ENCODE results near the gene R3HDM2.
"Not testable (repeated sequence)": the region's sequence is repeated elsewhere in the genome, so short reads cannot be mapped to it uniquely, and the experiment has no call there.

Gene R3HDM2

DNA sequence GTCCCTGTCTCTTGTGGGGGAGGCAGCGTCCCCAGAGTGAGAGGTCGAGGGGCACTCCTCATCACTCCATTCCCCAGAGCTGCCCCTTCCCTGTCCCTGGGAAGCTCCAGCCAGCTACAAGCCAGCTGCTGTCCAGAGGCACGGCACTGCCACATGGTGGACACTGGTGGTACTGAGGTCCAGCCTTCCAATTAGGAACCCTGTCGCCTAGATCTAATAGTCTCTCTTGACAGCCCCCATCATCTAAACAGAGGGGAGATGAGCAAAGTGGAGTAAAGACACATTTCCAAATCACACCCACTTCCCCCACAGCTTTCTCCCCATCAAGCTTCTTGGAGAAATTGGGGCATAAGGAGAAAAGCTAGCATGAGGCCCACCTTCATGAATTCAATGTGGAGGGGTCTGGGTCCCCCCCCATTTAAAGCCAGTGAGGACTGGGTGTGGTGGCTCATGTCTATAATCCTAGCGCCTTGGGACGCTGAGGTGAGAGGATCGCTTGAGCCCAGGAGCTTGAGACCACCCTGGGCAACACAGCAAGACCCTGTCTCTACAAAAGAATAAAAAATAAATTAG lies 22.2 kb upstream of the R3HDM2 start:
- peak in 2 of 3 donors; percentile 32 to 67 for DNase-seq (ENCODE audit: low read depth in 3 of 3)

DNA sequence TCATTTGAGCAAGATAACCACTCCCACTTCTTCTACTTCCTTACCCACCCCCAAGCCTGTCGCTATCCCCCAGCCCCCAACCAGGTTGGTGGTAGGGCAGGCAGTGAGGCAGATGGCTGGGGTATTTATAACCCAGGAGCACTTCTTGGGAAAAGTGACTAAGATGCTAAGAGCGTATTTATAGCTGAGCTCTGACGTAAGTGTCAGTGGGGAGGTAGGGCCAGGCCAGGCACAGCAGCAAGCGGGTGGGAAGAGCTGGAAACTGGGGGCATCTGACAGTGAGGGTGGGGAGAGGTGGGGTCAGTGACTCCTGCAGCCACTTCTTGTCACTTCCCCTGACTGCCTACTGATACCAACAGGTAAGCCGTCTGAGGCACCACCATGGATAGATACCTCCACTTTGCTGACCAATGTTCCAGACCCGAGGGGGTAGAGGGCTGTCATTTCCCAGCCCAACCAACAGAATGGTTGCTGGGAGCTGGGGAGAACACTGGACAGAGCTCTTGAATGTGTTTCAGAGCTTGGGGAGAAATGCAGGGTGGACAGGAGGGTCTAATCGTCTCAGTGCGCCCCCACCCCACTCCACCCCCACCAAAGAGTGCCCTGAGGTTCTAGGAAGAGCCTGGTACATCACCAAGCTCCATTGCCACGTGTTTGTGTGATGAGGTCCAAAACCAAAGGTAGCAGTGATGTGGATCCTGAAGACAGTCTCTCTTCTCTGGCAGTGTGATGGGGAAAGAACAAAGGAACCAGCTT lies 21.5 kb upstream of the R3HDM2 start:
- DNase-seq (ENCODE audit: low read depth in 3 of 3) = peak in 1 of 3 donors; percentile 37

DNA sequence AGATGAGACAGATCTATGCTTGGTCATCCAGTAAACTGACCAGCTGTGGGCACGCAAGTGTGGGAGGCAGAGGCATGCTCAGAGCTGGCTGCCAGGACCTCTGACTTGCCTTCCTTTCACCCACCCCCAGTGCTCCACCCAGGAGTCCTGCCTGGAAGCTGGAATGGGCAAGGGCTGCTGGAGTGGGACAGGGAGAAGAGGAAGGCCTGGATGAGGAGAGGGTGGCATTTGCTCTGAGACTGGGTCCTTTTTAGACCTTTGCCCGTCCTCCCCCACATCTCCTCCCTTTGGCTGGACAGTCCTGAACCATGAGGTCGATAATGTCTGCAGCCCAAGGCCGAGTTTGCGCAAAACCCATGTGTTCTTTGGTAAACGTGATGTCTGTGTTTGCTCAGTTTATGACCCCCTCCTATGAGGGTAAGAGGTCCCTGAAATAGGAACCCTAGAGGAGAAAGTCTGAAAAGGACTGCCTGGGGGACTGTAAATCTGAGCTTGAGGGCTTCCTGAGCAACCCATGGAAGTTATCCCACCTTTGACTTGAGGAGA lies 20.5 kb upstream of the R3HDM2 start:
- no peak for DNase-seq (ENCODE audit: low read depth in 3 of 3)

DNA sequence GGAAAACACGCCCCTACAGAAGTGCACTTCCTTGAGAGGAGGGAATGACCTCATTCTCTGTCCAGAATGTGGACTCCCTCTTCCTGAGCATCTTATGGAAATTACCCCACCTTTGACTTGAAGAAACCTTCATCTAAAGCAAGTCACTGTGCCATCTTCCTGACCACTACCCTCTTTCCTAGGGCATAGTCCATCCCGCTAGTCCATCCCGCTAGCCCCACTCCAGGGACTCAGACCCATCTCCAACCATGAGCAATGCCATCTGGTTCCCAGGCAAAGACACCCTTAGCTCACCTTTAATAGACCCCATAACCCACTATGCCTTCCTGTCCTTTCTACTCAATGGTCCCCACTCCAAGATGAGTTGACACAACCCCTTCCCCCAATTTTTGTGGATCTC lies 19.2 kb upstream of the R3HDM2 start:
- no peak for DNase-seq (ENCODE audit: low read depth in 3 of 3)

DNA sequence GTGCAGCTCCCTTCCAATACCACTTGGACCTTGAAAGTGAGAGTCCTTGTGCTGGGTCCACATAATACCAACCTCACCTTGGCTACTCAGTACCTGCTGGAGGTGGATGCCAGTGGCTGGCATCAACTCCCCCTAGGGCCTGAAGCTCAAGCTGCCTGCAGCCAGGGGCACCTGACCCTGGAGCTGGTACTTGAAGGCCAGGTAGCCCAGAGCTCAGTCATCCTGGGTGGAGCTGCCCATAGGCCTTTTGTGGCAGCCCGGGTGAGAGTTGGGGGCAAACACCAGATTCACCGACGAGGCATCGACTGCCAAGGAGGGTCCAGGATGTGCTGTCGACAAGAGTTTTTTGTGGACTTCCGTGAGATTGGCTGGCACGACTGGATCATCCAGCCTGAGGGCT lies 18.5 kb upstream of the R3HDM2 start:
- no peak for DNase-seq (ENCODE audit: low read depth in 3 of 3)

DNA sequence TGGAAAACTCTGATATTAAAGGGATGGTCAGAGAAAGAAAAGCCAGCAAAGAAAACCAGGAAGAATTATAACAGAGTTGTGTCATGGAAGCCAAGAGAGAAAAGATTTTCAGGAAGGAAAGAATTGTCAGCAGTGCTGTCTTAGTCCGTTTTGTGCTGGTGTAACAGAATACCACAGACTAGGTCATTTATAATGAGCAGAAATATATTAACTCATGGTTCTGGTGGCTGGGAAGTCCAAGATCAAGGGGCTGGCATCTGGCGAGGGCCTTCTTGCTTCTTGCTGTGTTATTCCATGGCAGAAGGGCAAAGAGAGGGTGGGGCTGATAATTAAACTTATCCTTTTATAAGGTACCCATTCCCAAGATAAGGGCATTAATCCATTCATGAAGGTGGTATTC lies 17.8 kb upstream of the R3HDM2 start:
- DNase-seq (ENCODE audit: low read depth in 3 of 3) = no peak

DNA sequence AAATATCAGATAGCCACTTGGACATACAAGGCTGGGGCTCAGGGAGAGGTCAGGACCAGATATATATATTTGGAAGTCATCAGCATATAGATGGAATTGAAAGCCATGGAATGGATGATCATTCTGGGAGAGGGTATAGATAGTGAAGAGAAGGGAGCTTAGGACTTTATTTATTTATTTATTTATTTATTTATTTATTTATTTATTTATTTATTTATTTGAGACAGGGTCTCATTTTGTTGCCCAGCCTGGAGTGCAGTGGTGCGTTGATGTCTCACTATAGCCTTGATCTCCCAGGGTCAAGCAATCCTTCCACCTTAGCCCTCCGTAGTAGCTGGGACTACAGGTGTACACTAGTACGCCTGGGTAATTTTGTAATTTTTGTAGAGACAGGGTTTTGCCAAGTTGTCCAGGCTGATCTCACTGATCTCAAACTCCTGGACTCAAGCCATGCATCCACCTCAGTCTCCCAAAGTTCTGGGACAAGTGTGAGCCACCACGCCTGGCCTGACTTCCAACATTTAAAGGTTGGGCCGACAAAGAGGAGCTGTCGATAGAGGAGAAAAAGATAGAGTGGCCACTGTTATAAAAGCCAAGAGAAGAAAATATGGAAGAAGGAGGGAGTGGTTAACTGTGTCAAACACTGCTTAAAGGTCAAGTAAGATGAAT lies 15.6 kb upstream of the R3HDM2 start:
- DNase-seq (ENCODE audit: low read depth in 3 of 3) = no peak

DNA sequence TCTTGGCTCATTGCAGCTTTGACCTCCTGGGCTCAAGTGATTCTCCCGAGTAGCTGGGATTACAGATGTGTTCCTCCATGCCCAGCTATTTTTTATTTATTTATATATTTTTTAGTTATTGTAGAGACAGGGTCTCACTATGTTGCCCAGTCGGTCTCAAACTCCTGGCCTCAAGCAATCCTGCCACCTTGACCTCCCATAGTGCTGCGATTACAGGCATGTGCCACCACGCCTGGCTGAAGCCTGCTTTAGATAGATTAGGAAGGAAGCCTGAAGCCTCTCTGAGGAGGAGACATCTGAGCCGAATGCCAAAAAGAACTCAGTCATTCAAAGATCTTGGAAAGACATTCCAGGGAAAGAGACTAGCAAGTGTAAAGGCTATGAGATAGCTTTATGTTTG lies 13.9 kb upstream of the R3HDM2 start:
- DNase-seq (ENCODE audit: low read depth in 3 of 3) = no peak

DNA sequence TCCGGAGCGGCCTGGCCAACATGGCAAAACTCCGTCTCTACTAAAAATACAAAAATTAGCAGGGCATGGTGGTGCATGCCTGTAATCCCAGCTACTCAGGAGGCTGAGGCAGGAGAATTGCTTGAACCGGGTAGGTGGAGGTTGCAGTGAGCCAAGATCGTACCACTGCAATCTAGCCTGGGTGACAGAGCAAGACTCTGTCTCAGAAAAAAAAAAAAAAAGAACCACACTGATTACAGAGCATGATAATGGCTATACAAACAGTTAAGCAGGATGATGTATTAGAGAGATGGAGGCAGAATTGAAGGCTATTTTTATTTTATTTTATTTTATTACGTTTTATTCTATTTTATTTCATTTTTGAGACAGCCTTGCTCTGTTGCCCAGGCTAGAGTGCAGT lies 13.5 kb upstream of the R3HDM2 start:
- not testable (repeated sequence) for DNase-seq (ENCODE audit: low read depth in 3 of 3)

DNA sequence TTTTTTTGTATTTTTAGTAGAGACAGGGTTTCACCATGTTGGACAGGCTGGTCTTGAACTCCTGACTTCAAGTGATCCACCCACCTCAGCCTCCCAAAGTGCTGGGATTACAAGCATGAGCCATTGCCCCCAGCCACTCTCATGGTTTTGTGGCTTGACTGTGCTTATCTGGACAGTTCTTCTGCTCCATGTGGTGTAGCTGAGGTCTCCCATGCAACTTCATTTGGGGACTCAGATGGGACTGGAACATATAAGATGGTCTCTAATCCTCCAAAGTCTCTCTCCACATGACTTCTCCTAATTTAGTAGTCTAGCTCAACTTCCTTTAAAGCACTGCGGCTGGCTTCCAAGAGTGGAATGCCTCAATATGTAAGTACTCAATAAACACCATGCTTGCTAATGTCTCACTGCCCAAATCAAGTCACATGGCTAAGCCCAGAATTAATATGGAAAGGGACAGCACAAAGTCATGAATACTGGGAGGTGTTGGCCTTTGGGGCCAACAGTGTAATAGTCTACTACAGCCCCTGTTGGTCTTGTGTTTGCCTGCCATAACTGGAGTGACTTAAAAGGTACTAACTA lies 11.1 kb upstream of the R3HDM2 start:
- DNase-seq (ENCODE audit: low read depth in 3 of 3) = no peak

DNA sequence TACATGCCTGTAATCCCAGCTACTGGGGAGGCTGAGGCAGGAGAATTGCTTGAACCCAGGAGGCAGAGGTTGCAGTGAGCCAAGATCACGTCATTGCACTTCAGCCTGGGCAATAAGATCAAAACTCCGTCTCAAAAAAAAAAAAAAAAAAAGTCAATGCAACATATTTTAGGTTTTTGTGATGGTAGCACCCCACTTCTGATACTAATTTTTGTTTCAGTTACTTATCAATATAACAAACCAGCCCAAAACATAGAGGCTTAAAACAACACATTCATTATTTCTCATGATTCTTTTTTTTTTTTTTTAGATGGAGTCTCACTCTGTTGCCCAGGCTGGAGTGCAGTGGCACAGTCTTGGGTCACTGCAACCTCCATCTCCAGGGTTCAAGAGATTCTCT lies 10.6 kb upstream of the R3HDM2 start:
- DNase-seq (ENCODE audit: low read depth in 3 of 3) = not testable (repeated sequence)

DNA sequence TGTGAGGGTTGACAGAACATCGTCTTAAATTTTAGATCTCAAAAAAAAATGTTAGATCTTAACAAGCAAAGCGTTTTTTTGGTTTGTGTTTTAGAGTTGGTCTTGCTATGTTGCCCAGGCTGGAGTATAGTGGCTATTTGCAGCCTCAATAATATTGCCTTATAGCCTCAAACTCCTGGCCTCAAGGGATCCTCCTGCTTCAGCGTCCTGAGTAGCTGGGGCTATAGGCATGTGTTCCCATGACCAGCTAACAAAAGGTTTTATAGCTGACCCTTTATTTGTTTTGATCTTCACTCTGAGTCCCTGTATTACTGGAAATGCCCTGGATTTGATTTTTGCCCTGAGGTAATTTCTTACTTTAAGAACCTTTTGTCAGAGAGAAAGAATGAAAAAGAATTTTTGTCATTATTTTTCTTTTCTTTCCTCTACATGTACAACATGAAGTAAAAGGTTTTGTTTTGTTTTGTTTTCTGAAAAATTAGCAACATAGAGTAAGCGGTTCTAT lies 9.0 kb upstream of the R3HDM2 start:
- DNase-seq (ENCODE audit: low read depth in 3 of 3) = no peak

DNA sequence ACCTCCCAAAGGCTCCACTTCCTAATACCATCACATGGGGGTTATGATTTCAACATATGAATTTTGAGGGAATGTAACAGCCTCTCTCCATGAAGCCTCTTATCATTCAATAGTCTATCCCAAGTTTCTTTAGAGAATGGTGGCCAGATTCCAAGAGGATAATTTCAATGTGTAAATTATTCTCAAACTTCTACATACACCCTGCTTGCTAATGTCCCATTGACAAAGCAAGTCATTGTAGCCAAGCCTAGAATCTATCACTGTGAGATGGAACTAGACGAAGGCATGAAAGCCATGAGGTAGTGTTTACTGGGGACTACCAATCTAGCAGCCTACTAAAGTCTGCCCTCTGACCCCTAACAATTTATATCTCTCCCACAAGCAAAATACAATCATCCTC lies 7.6 kb upstream of the R3HDM2 start:
- DNase-seq (ENCODE audit: low read depth in 3 of 3) = no peak

DNA sequence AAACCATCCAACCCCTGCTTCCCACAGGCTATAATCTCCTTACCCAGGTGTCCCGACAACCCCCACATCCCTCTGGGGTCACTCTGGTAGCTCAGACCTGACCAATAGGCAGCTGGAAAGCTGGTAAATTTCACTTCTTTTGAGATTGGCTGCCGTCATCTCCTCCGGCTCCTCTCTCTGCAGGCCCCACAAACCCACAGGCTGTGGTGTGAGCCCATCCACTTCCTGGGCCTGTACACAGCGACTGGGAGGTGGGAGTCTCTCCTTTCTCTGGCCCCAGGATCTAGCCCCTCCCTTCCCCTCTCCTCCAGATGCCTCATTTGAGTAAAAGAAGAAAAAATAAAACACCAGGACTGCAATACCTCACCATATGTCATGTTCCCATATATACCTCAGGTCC lies 4.5 kb upstream of the R3HDM2 start:
- DNase-seq (ENCODE audit: low read depth in 3 of 3) = no peak

DNA sequence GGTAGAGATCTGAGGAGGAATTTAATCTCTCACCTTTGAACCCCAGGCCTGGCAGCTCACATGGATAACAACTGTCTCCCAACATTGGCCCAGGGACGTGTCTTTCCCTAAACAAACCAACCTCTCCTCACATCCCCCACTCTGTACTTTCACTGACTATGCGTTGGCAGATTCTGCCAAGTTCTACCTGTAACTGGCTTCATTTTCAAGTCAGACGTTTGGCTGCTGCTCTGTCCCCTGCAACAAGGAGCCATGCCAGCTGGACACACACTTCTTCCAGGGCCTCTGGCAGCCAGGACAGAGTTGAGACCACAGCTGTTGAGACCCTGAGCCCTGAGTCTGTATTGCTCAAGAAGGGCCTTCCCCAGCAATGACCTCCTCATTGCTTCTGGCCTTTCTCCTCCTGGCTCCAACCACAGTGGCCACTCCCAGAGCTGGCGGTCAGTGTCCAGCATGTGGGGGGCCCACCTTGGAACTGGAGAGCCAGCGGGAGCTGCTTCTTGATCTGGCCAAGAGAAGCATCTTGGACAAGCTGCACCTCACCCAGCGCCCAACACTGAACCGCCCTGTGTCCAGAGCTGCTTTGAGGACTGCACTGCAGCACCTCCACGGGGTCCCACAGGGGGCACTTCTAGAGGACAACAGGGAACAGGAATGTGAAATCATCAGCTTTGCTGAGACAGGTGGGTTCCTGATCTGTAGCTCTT lies 3.8 kb upstream of the R3HDM2 start, which contains the start of gene INHBC:
Gene INHBC (plus strand): TSS at position 268 of the 707 bp plus-strand sequence. CDS start 103 bp downstream, at position 371.
- DNase-seq (ENCODE audit: low read depth in 3 of 3) = no peak

DNA sequence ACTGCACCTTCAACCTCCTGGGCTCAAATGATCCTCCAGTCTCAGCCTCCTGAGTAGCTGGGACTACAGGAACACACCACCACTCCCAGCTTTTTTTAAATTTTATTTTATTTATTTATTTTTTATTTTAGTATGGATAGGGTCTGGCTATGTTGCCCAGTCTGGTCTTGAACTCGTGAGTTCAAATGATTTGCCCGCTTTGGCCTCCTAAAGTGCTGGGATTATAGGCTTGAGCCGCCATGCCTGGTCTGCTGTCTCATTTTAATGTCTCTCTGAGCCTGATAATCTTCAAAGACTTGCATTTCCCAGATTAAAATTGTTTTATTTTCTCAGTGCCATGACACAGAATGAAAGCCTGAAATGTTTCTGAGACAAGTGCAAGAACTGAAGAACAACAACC lies 2.5 kb upstream of the R3HDM2 start:
- no peak for DNase-seq (ENCODE audit: low read depth in 3 of 3)

DNA sequence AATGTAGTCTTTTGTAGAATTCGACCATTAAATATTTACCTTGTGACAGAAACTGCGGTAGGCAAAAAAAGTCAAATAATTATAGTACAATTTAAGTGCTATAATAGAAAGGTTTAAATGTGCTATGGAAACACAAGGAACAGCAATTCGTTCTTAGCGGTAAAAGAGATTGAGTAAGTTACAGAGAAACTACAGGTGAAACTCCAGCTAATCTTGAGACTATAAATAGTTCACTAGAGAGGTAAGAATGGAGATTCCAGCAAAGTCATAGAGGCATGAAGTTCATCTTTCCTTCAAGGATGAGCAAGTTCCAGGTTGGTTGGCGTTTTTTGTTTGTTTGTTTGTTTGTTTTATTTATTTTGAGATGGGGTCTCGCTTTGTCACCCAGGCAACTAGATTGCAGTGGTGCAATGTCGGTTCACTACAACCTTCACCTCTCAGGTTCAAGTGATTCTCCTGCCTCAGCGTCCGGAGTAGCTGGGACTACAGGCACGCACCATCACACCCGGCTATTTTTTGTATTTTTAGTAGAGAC lies 878 bp upstream of the R3HDM2 start:
- no peak for DNase-seq (ENCODE audit: low read depth in 3 of 3)

DNA sequence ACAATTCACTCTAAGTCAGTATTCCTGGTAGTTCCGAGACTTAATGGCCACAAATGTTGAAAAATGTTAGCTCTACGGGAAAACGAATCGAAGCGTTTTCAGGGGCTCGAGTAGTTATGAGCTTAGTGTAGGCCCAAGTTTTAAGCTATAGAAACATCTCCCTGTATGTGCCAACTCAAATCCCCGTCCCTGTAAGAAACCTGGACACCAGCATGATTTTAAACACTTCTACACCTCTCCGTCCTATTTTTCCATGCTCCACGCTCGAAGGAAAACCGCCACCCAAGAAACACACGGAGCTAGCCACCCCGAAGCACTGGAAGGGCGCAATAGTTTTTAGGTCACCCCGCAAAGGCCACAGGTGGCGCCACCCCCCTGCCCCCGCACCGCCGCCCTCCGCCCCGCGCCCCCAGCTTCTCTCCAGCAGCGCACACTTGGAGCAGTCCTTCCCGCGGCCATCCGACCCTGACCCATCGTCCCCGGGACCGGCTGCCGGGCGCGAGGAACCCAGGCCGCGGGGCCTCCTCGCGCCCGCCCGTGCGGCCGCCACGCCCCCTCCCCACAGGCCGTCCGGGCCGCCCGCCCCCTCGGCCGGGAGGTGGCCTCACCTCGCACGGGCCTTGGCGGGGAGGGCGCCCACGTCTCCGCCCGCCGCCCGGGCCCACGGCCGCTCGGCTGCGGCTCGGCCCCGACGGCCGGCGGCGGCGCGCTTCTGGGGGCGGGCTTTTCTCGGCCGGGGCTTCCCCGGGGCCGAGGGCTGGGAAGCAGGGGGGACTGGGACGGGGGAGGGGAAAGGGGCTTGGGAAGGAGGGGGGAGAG lies 522 bp downstream of the R3HDM2 start:
- DNase-seq (ENCODE audit: low read depth in 3 of 3) = peak in 2 of 3 donors; percentile 20 to 44

DNA sequence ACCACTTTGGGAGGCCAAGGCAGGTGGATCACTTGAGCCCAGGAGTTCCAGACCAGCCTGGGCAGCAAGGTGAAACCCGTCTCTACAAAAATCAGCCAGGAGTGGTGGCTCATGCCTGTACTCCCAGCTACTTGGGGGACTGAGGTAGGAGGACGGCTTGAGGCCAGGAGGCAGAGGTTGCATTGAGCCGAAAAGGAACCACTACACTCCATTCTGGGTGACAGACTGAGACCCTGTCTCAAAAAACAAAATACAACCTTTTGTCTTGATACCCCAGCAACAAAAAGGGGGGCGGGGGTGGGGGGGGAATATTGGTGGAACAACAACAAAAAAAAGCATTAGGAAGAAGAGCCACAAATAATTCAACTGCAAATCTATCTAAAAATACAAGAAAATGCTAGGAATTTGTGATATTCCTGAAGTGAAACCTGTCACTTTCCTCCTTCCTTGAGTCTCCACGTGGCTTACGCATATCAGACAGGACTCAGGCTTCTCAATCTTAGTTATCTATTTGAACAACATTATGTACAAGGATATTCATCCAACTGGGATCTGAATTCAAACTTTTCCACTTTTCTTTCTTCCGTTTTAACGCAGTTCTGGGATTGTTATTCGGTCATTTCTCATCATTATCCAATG lies 1.3 kb downstream of the R3HDM2 start:
- no peak for DNase-seq (ENCODE audit: low read depth in 3 of 3)

DNA sequence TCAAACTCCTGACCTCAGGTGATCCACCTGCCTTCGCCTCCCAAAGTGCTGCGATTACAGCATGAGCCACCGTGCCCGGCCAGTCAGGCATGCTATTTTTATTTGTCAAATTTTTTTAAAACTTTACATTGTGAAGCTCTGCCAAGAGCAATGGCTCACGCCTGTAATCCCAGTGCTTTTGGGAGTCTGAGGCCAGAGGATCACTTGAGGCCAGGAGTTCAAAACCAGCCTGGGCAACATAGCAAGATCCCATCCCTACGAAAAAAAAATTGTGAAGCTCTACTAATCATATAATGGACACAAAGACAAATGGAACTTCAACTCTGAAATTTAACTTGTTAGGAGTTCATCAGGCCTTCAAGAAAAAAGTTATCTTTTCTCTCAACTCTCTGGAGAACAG lies 1.9 kb downstream of the R3HDM2 start:
- DNase-seq (ENCODE audit: low read depth in 3 of 3) = no peak
